Measurements from ENCODE around the gene ARHGAP10. TPM values are rescaled to one million over a fixed set of nuclear protein-coding genes. Genes with fewer than 3 reads are reported as not detected.

ARHGAP10 gene
- total RNA-seq, 1 experiment from 2014 or later, result 36.6 TPM

- Mint-ChIP-seq H3K4me1 (ENCODE audit: low read depth, unreplicated experiment) (peaks cover 6% of the 10 kb centered on the region), H3K27me3 (ENCODE audit: insufficient read depth, unreplicated experiment) (no peaks in the 10 kb centered on the region), H3K9me3 (ENCODE audit: unreplicated experiment) (peaks cover 9% of the 10 kb centered on the region), H3K27ac (ENCODE audit: unreplicated experiment) (no peak overlapping the region), H3K4me3 (ENCODE audit: unreplicated experiment) (no peak overlapping the region), H3K36me3 (ENCODE audit: insufficient read depth, unreplicated experiment) (peaks cover 14% of the 10 kb centered on the region)
- Histone ChIP-seq H3K36me3 (ENCODE audit: control insufficient read depth, insufficient read depth, low read length) (no peaks in the 10 kb centered on the region), H3K4me3 (ENCODE audit: low read depth, low read length) (no peak overlapping the region), H3K27me3 (replicated peaks; ENCODE audit: control insufficient read depth, insufficient read depth, low read length) (no peaks in the 10 kb centered on the region), H3K9me3 (no peaks in the 10 kb centered on the region), H3K4me1 (0 out of 2 replicates have a peak, but pooled peaks cover 3% of the 10 kb centered on the region)
- DNase-seq, result no peak
- POLR2A ChIA-PET, result no interaction called here
- CTCF ChIA-PET, result no interaction called here
- intact Hi-C loops (cut with micrococcal nuclease; ENCODE audit: unreplicated experiment), result no loop called here
- BruUV-seq (replicated peaks), result no TSS peak
- no peak for TF ChIP-seq CTCF (IDR thresholded peaks at IDR 0.05; ENCODE audit: insufficient read depth in 1 of 2, low read depth in 1 of 2, low read length in 1 of 2, severe bottlenecking in 1 of 2, unreplicated experiment in 1 of 2)
These were observed 255.4 kb downstream of the ARHGAP10 start for GRCh38 chr4:147987252-147987651.

DNA sequence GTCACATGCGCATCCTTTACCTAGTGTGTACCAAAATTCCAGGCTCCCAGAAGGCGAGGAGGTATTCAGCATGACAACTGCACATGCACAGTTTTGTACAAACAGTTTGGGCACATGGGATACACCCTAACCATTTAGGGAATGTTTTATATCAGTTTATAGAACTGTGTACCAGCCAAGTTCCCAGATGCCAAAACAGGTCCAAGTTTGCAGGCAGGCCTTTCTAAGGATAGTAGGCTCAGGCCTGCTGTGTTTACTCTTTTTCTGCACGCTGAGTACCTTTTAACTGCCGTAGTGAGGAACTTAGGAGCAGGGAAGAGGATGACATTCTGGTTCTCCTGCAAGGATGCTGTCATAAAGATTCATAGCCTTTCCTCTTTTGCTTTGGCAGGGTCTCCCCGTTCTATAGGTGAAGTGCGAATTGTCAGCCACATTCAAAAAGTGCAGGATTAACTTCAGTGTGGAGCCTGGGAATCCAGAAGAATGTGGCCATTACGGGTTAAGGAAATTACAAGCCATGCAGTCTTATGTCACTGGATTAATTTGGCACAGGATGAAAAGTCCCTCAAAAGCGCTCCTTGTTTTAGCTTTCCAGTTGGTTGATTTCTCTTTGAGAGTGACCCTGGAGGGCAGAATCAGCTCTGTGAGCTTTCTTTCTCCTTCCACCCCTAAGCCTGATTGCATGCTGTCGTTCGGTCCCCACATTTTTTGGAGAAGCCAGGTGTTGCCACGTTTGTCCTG is 259.8 kb downstream of the ARHGAP10 start:
- Histone ChIP-seq H3K36me3 (ENCODE audit: control insufficient read depth, insufficient read depth, low read length) (no peaks in the 10 kb centered on the region), H3K27me3 (replicated peaks; ENCODE audit: control insufficient read depth, insufficient read depth, low read length) (no peaks in the 10 kb centered on the region), H3K9me3 (no peaks in the 10 kb centered on the region), H3K4me1 (no peaks in the 10 kb centered on the region), H3K4me3 (ENCODE audit: low read depth, low read length) (no peak overlapping the region)
- DNase-seq, result no peak
- POLR2A ChIA-PET, result no interaction called here
- Mint-ChIP-seq H3K27ac (ENCODE audit: unreplicated experiment) (no peak overlapping the region), H3K36me3 (ENCODE audit: insufficient read depth, unreplicated experiment) (peaks cover 6% of the 10 kb centered on the region), H3K9me3 (ENCODE audit: unreplicated experiment) (no peaks in the 10 kb centered on the region), H3K27me3 (ENCODE audit: insufficient read depth, unreplicated experiment) (no peaks in the 10 kb centered on the region), H3K4me1 (ENCODE audit: low read depth, unreplicated experiment) (no peaks in the 10 kb centered on the region), H3K4me3 (ENCODE audit: unreplicated experiment) (no peak overlapping the region)
- TF ChIP-seq CTCF (IDR thresholded peaks at IDR 0.05; ENCODE audit: insufficient read depth in 1 of 2, low read depth in 1 of 2, low read length in 1 of 2, severe bottlenecking in 1 of 2, unreplicated experiment in 1 of 2), result no peak
- CTCF ChIA-PET, result no interaction called here
- BruUV-seq (replicated peaks), result no TSS peak
- intact Hi-C loops (cut with micrococcal nuclease; ENCODE audit: unreplicated experiment), result no loop called here

- POLR2A ChIA-PET, result no interaction called here
- H3K36me3 ChIP-seq (ENCODE audit: control insufficient read depth, insufficient read depth, low read length), result no peaks in the 10 kb centered on the region
- TF ChIP-seq CTCF (IDR thresholded peaks at IDR 0.05; ENCODE audit: insufficient read depth in 1 of 2, low read depth in 1 of 2, low read length in 1 of 2, severe bottlenecking in 1 of 2, unreplicated experiment in 1 of 2), result no peak
- no peak for DNase-seq
- Mint-ChIP-seq H3K27me3 (ENCODE audit: insufficient read depth, unreplicated experiment) (no peaks in the 10 kb centered on the region), H3K27ac (ENCODE audit: unreplicated experiment) (no peak overlapping the region), H3K4me3 (ENCODE audit: unreplicated experiment) (no peak overlapping the region), H3K4me1 (ENCODE audit: low read depth, unreplicated experiment) (peaks cover 5% of the 10 kb centered on the region), H3K36me3 (ENCODE audit: insufficient read depth, unreplicated experiment) (no peaks in the 10 kb centered on the region), H3K9me3 (ENCODE audit: unreplicated experiment) (no peaks in the 10 kb centered on the region)
- no peak overlapping the region for H3K4me3 ChIP-seq (ENCODE audit: low read depth, low read length)
- H3K4me1 ChIP-seq, result no peaks in the 10 kb centered on the region
- BruUV-seq (replicated peaks), result no TSS peak
- CTCF ChIA-PET, result no interaction called here
- intact Hi-C loops (cut with micrococcal nuclease; ENCODE audit: unreplicated experiment), result no loop called here
- no peaks in the 10 kb centered on the region for H3K9me3 ChIP-seq
- H3K27me3 ChIP-seq (replicated peaks; ENCODE audit: control insufficient read depth, insufficient read depth, low read length), result no peaks in the 10 kb centered on the region
These were observed 262.2 kb downstream of the ARHGAP10 start for GRCh38 chr4:147994076-147994475.
